MV-4-11 (cell line): ENCODE results near the gene FOXJ2.
"Not testable (repeated sequence)": the region's sequence is repeated elsewhere in the genome, so short reads cannot be mapped to it uniquely, and the experiment has no call there.

Experiments used
- DNase-seq: peaks from one replicate; lab custom pipeline; 2025; lab: John Stamatoyannopoulos, UW

Gene FOXJ2

DNA sequence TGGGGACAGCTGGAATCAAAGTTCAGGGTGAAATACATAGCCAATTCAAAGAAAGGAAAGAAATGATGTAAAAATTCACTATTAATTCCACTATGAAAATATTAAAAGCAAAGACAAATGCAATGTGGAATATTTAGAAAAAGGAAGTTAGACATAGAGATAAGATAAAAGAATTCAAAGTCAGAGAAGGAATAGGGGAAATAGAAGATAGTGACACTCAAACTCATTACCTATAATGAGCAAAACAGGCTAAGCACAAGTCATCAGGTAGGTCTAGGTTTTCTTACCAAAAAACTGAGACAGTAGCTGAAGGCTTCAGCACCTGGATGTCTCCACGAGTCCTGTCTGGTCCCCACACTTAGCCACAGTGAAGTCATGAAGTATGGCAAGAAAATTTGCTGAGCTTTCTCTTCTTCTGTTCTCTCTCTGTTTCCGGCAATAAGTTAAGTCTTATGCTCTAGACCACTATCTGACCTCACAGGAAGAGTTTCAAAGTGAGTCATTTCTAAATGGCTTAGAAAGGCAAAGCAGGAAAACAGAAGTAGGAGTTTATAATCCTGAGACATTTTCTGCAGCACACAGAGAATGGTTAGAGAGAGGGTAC, 33.6 kb downstream of the FOXJ2 start, which contains the start of gene C3AR1:
C3AR1 (minus strand) TSS at position 369 of the 604 bp plus-strand sequence. CDS start 6,174 bp downstream, outside the sequence.
- peak; percentile 94 for DNase-seq

DNA sequence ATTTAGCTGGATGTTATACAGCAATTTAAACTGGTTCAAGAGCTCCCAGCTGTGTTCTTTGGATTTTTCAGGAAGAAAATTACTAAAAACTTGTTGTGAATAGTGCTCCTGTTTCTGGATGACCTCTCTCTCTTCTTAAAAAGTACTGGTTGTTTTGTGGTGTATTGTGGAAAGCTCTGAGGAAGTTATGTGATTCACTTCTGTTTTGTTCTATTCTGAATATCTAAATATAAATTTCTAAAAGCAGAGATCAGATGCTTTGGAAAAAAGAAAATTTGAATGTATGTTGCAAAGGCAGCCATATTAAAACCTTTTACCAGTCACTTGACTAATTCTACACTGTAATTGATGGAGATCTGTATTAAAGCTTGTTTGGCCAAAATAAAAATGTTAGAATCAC, 37.1 kb downstream of the FOXJ2 start:
- peak; percentile 51 for DNase-seq

DNA sequence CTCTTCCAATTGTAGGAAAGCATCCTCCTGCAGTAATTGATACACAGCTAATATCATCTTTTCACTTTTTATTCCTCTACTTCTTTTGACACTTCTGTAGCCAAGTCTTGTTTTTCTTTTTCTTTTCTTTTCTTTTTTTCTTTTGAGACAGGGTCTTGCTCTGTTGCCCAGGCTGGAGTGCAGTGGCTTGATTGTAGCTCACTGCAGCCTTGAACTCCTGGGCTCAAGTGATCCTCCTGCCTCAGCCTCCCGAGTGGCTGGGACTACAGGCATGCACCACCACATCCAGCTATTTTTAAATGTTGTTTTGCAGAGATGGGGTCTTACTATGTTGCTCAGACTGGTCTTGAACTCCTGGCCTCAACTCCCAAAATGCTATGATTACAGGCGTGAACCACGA, 39.3 kb downstream of the FOXJ2 start:
- not testable (repeated sequence) for DNase-seq

DNA sequence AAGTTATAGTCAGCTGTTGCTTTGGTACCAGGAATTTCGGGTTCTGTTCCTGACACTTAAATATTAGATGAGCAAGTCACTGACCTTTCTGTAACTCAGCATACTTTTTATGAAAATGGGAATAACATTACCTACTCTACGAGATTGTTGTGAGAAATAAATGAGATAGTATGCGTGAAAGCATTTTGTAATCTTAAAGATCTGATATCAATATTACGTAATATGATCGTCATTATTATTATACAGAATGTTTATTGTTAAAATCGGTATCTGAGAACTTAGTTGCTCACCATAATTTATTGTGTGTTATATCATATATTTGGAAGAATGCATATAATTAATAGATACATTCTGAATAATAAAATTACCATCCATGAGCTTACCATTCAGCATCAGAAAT, 43.4 kb downstream of the FOXJ2 start:
- no peak for DNase-seq

DNA sequence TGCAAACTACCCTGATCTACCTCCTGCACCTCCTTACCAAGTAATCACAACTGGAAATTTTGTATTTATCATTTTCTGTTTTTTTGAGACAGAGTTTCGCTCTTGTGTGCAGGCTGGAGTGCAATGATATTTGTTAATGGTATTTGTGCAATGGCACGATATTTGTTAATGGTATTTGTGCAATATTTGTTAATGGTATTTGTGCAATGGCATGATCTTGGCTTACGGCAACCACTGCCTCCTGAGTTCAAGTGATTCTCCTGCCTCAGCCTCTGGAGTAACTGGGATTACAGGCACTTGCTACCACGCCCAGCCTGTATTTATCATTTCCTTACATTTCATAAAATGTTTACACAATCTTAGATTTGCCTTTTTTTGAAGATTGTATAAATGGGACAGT, 43.9 kb downstream of the FOXJ2 start:
- no peak for DNase-seq

DNA sequence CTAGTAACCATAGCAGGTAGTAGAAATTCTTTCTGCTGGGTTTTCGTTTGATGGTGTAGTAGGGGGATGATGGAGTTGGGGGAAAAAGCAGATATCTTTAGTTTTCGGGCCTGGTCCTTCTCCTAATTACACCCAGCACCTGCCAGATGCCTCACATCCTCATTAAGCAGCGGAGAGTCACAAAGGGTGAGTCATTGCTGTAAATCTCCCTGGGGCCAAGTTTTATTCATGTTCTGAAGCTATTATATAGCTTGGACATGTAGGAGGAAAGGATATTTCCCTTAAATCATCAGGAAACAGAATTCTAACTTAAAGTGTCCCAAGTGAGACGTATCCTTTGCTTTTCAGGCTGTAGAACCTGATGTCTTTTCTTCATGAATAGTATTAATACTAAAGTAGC, 44.7 kb downstream of the FOXJ2 start:
- peak; percentile 29 for DNase-seq

DNA sequence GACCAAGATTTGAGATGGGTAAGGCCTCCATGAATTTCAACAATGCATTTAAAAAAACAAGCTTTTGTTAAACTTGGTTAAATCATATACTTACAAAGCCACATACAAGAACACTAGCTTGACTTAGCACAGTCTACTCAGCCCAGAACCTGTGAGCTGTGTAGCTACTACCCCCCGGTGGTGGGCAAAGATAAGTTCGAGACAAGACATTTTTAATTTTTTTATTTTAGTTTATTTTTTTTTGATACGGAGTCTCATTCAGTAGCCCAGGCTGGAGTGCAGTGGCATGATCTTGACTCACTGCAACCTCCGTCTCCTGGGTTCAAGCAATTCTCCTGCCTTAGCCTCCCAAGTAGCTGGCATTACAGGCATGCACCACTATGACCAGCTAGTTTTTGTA, 45.9 kb downstream of the FOXJ2 start:
- peak; percentile 34 for DNase-seq

DNA sequence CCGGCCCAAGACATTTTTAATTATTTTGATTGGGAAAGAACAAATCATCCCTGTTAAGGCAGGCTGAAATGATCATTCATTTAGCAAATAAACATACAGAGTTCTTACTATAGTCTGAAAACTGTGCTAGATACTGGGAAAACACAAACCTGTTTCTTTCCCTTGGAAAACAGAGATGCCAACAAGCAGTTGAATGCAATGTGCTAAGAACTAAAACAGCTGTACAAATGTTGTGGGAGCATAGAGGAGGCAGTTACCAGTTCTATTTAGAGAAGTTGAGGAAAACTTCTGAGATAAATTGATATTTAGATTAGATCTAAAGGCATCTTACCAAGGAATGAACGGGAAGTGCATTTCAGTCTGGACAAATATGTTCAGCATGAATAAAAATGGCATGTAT, 46.4 kb downstream of the FOXJ2 start:
- DNase-seq, result no peak

DNA sequence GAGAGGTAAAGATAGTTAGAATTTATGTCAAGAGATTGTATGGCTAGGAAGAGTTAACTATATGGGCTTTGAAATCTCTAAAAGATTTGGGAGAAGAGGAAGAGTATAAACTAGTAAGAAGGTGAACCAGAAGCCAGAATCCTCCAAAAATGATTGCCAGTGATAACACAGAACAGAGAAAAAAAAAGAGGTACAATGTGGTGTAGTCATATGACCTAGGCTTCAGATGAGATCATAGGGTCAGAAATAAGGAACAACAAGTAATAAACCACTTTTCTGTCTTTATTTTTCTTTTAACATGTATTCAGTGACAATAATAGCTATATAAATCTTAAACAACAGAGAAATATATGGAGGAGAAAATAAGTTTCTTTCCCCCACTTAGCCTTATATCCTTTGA, 47.6 kb downstream of the FOXJ2 start:
- peak; percentile 59 for DNase-seq

DNA sequence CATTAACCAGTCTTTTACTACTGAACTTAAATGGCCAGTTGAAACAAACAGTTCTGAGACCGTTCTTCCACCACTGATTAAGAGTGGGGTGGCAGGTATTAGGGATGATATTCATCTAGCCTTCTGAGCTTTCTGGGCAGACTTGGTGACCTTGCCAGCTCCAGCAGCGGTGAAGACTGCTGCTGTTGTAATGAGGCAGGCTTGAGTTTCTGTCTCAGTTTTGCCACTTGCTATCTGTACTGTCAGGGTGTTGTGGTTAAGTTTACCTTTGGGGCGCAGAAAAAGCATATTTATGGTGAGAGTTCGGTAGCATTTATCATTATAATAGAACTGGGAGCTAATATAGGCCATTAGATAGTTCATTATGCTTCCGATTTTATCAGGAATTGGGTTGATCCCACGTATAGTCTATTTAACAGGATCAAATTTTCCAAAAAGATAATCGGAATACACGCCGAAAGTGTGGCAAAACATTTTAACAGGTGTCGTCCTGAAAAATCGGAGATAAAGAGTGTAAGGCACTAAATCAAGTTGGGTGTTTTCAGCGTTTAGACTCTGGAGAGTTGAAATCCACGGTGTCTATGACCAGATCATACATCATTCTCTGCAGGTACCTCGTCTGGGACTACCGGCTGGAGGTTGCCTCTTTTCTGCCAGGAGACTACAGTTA, 48.9 kb downstream of the FOXJ2 start:
- DNase-seq, result no peak

DNA sequence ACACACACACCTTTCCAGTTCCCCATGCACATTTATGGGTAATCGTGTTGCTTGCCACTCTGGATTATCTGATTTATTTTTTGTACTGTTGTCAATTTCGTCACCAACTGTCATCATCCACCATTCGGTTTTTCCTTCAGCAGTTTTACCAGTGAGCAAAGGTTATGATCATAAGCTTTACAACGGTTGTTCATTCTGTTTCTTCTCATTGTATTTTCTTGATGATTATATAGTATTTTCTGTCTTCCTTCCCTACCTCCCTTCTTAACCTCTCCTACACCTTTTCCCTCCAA, 50.2 kb downstream of the FOXJ2 start:
- no peak for DNase-seq

DNA sequence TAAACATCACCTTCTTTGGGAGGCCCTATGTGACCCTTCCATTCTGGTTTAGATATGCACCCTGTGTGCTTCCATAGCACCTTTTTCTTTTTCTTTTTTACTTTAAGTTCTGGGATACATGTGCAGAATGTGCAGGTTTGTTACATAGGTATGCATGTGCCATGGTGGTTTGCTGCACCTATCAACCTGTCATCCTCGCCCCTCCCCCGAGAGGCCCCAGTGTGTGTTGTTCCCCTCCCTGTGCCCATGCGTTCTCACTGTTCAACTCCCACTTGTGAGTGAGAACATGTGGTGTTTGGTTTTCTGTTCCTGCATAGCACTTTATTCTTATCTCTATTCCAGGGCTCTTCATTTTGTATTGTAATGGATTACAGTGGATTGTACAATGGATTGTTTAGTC, 51.8 kb downstream of the FOXJ2 start:
- DNase-seq, result not testable (repeated sequence)

DNA sequence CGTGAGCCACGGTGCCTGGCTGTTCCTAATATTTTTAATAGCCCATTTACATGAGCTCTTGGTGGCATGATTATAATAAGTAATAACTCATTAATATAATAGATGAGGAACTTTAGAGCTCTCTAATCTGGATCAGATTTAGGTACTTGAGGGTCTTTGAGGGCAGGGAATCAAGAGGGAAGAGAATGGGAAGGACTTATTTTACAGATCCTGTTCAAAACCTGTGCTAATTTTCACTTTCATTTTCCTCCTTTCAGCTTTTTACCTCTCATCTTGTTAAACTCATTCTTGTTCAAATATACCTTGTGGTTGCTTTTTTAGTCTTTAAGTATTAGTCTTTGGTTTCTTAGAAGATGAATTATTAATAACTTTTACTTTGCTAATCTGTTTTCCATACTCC, 55.1 kb downstream of the FOXJ2 start:
- DNase-seq, result no peak

DNA sequence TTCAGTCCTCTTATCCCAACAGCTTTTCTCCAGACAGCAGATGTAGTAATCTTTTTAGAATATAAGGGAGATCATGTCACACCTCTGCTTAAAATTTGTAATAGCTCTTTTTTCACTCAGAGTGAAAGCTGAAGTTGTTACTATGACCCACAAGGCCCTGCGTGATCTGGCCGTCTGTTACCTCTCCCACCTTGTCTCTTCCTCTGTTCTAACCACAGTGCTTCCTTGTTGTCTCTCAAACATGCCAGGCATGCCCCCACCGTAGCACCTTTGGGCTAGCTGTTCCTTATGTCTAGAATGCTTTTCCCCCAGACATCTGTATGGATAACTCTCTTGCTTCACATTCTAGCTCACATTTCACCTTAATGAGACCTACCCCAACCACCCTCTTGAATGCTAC, 56.1 kb downstream of the FOXJ2 start:
- DNase-seq, result no peak

DNA sequence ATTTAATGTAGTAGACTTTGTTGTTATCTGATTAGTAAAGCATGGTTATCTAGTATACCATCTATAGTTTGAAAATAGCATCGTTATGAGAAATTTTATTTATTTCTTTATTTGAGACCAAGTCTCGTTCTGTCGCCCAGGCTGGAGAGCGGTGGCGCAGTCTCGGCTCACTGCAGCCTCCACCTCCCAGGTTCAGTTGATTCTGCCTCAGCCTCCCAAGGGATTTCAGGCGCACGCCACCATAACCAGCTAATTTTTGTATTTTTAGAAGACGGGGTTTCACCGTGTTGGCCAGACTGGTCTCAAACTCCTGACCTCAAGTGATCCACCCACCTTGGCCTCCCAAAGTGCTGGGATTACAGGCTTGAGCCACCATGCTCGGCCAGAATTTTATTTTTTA, 56.8 kb downstream of the FOXJ2 start:
- DNase-seq, result not testable (repeated sequence)

DNA sequence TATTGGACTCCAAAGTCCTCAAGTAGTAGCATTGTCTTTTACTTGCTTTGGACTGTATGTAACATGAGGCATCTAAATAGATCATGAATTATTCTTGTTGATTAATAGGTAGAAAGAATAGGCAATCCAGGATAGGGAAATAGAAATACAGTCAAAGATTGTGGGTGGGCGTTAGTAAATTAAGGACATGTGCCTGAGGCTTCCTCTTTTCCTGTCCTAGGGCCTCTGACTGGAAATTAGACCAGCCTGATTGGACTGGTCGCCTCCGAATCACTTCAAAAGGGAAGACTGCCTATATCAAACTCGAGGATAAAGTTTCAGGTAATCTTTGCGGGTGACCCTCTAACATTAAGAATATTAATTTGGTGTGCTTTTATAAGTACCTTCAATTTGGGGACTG, 57.2 kb downstream of the FOXJ2 start:
- no peak for DNase-seq

DNA sequence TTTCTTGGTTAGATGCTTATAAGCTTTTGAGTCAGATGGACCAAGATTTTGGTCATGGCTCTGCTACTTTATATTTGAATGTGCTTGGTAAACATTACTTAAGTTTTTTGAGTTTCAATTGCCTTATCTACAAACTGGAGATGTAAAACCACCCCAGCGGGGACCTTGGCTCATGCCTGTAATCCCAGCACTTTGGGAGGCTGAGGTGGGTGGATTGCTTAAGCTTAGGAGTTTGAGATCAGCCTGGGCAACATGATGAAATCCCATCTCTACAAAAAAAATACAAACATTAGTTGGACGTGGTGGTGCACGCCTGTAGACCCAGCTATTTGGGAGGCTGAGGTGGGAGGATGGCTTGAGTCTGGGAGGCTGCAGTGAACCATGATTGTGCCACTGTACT, 60.8 kb downstream of the FOXJ2 start:
- no peak for DNase-seq

DNA sequence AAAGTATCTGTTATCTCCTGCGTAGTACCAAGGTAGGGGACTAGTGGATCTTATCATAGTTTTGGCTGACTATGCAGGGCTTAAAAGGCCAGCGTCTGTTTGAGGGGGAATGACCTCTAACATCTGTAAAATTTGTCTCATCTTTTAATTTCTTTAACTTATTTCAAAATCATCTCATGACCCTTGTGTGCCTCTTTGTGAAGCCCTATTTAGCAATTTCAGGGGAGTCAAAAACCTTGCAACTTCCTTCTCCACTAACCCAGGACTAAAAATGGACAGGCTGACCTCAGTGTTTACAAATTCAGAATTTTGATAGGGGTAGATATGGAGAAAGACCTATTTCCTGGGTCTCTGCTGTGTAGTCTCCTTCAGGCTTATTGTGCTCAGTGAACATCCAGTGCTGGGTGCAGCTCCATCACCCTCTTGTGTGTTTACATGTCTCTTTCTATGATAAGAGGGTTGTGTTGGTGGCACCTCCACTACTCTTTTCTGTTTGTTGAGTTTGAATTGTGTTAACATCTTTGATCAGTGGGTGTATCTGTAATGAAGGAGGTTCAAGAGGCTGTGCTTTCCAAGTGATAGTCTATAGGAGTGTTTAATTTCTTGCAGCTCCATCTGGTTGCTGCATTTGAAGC, 63.9 kb downstream of the FOXJ2 start:
- DNase-seq, result peak; percentile 54

DNA sequence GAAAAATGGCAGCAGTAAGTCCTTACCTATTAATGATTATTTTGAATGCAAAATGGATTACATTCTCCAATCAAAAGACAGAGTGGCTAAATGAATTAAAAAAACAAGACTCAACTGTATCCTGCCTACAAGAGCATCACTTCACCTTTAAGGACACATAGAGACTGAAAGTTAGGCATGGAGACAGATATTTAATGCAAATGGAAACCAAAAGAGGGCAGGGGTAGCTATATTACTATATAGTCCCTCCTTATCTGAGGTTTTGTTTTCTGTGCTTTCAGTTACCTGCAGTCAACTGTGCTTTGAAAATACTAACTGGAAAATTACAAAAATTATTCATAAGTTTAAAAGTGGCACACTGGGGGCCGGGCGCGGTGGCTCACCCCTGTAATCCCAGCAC, 66.7 kb downstream of the FOXJ2 start:
- DNase-seq, result no peak
